H9 (cell line): ENCODE results near the gene MDFIC. TPM values are rescaled to one million over a fixed set of nuclear protein-coding genes. Genes with fewer than 3 reads are reported as not detected.

Experiments
- DNase-seq: peaks from one replicate; pipeline ENCODE4 v3.0.0-alpha.2; 2017
- H2AFZ ChIP-seq: one replicate; pipeline ENCODE4 v1.6.1; 2013; ENCODE audit warnings: mild to moderate bottlenecking, low read length, control low read depth, moderate library complexity
- H2AK5ac ChIP-seq: 2 replicates; pipeline ENCODE4 v1.6.1; 2013; ENCODE audit warnings: low read length, control low read depth, mixed read lengths; ENCODE audit not compliant: insufficient read length
- H2BK120ac ChIP-seq: one replicate; pipeline ENCODE4 v1.6.1; 2013; ENCODE audit warnings: low read depth, mild to moderate bottlenecking, low read length, control low read depth, inconsistent platforms; ENCODE audit not compliant: poor library complexity, severe bottlenecking
- H2BK12ac ChIP-seq: 2 replicates; pipeline ENCODE4 v1.6.1; 2013; ENCODE audit warnings: low read length, control low read depth, mixed read lengths, low read depth; ENCODE audit not compliant: insufficient read length
- H2BK15ac ChIP-seq: 2 replicates; pipeline ENCODE4 v1.6.1; 2013; ENCODE audit warnings: low read depth, low read length, control low read depth
- H2BK20ac ChIP-seq: one replicate; pipeline ENCODE4 v1.6.1; 2013; ENCODE audit warnings: low read depth, mild to moderate bottlenecking, low read length, control low read depth, inconsistent platforms; ENCODE audit not compliant: poor library complexity, severe bottlenecking
- H2BK5ac ChIP-seq: 2 replicates; pipeline ENCODE4 v1.6.1; 2013; ENCODE audit warnings: low read length, control low read depth, mixed read lengths; ENCODE audit not compliant: insufficient read length
- H3K14ac ChIP-seq: 2 replicates; pipeline ENCODE4 v1.6.1; 2013; ENCODE audit warnings: low read length, control low read depth; ENCODE audit not compliant: insufficient read depth
- H3K18ac ChIP-seq: 2 replicates; pipeline ENCODE4 v1.6.1; 2013; ENCODE audit warnings: low read depth, mild to moderate bottlenecking, mixed read lengths, low read length, control low read depth; ENCODE audit not compliant: insufficient read length
- H3K23ac ChIP-seq: 2 replicates; pipeline ENCODE4 v1.6.1; 2013; ENCODE audit warnings: low read length, control low read depth, mixed read lengths, low read depth; ENCODE audit not compliant: insufficient read length
- H3K23me2 ChIP-seq: 2 replicates; pipeline ENCODE4 v1.6.1; 2013; ENCODE audit warnings: low read depth, mild to moderate bottlenecking, mixed read lengths, low read length, control low read depth; ENCODE audit not compliant: insufficient read length, poor library complexity, severe bottlenecking
- H3K27ac ChIP-seq: 2 replicates; pipeline ENCODE4 v1.5.1; 2013; ENCODE audit warnings: low read length, control low read depth, mixed read lengths, low read depth; ENCODE audit not compliant: insufficient read length
- H3K27me3 ChIP-seq: 2 replicates; pipeline ENCODE4 v1.6.1; 2013; ENCODE audit warnings: low read length, control low read depth, inconsistent platforms; ENCODE audit not compliant: insufficient read depth
- H3K4ac ChIP-seq: 2 replicates; pipeline ENCODE4 v1.6.1; 2013; ENCODE audit warnings: low read depth, mild to moderate bottlenecking, control low read depth, inconsistent platforms, low read length, moderate library complexity
- H3K4me1 ChIP-seq: 2 replicates; pipeline ENCODE4 v1.6.1; 2013; ENCODE audit warnings: low read length, control low read depth, inconsistent platforms; ENCODE audit not compliant: insufficient read depth
- H3K4me2 ChIP-seq: 2 replicates; pipeline ENCODE4 v1.6.1; 2013; ENCODE audit warnings: low read length, control low read depth, mixed read lengths; ENCODE audit not compliant: insufficient read length, insufficient read depth
- H3K56ac ChIP-seq: 2 replicates; pipeline ENCODE4 v1.6.1; 2013; ENCODE audit warnings: low read depth, mild to moderate bottlenecking, mixed read lengths, low read length, control low read depth; ENCODE audit not compliant: insufficient read length
- H3K79me1 ChIP-seq: 2 replicates; pipeline ENCODE4 v1.6.1; 2013; ENCODE audit warnings: low read depth, mild to moderate bottlenecking, moderate library complexity, low read length, control low read depth, inconsistent platforms; ENCODE audit not compliant: insufficient read depth, poor library complexity, severe bottlenecking
- H3K79me2 ChIP-seq: 2 replicates; pipeline ENCODE4 v1.6.1; 2013; ENCODE audit warnings: low read length, control low read depth, inconsistent platforms; ENCODE audit not compliant: insufficient read depth
- H3K9ac ChIP-seq: 2 replicates; pipeline ENCODE4 v1.6.1; 2013; ENCODE audit warnings: low read length, control low read depth, mixed read lengths; ENCODE audit not compliant: insufficient read length; ENCODE audit errors: extremely low read depth
- H3K9me3 ChIP-seq: one replicate; pipeline ENCODE4 v1.6.1; 2013; ENCODE audit warnings: low read depth, low read length, inconsistent platforms; ENCODE audit not compliant: control insufficient read depth
- H3T11ph ChIP-seq: one replicate; pipeline ENCODE4 v1.6.1; 2013; ENCODE audit warnings: mild to moderate bottlenecking, low read length, control low read depth, inconsistent platforms
- H4K20me1 ChIP-seq: one replicate; pipeline ENCODE4 v1.6.1; 2013; ENCODE audit not compliant: control insufficient read depth, insufficient read length, insufficient read depth
- H4K5ac ChIP-seq: 2 replicates; pipeline ENCODE4 v1.6.1; 2013; ENCODE audit warnings: low read depth, mild to moderate bottlenecking, mixed read lengths, low read length, control low read depth; ENCODE audit not compliant: insufficient read length
- H4K8ac ChIP-seq: replicated peaks from 2 replicates; pipeline ENCODE4 v1.6.1; 2013; ENCODE audit warnings: low read length, control low read depth, mixed read lengths, low read depth; ENCODE audit not compliant: insufficient read length
- H4K91ac ChIP-seq: 2 replicates; pipeline ENCODE4 v1.6.1; 2013; ENCODE audit warnings: low read depth, mild to moderate bottlenecking, moderate library complexity, mixed read lengths, low read length, control low read depth; ENCODE audit not compliant: insufficient read length
- H3K27ac Mint-ChIP-seq, 3 experiments: 2 replicates in 2 of 3; 3 replicates in 1 of 3; pipeline ENCODE4 v1.8.0; 2020 to 2021; ENCODE audit warnings: mixed read lengths in 3 of 3, mild to moderate bottlenecking in 1 of 3, moderate library complexity in 1 of 3
- H3K27me3 Mint-ChIP-seq: 2 replicates; pipeline ENCODE4 v1.8.0; 2021; ENCODE audit warnings: low read depth, mild to moderate bottlenecking, moderate library complexity, mixed read lengths
- H3K36me3 Mint-ChIP-seq, 3 experiments: 2 replicates in 2 of 3; 3 replicates in 1 of 3; pipeline ENCODE4 v1.8.0; 2020 to 2021; ENCODE audit warnings: low read depth in 3 of 3, mixed read lengths in 3 of 3; ENCODE audit not compliant: insufficient read depth in 1 of 3
- H3K4me1 Mint-ChIP-seq, 2 experiments: 2 replicates each; pipeline ENCODE4 v1.8.0; 2020; ENCODE audit warnings: mixed read lengths in 2 of 2
- H3K4me3 Mint-ChIP-seq, 2 experiments: 2 replicates in 1 of 2; 3 replicates in 1 of 2; pipeline ENCODE4 v1.8.0; 2020 to 2021; ENCODE audit warnings: mild to moderate bottlenecking in 2 of 2, mixed read lengths in 2 of 2, moderate library complexity in 1 of 2
- H3K9me3 Mint-ChIP-seq, 2 experiments: 2 replicates in 1 of 2; 3 replicates in 1 of 2; pipeline ENCODE4 v1.8.0; 2020; ENCODE audit warnings: mild to moderate bottlenecking in 2 of 2, mixed read lengths in 2 of 2, moderate library complexity in 1 of 2
- WGBS: extraction: QIAGEN DNeasy Blood & Tissue Kit; methylation state at CpG from one replicate; pipeline ENCODE4 v1.1.7; 2013; ENCODE audit warnings: missing lambda C conversion rate, low lambda C conversion rate, mixed read lengths; ENCODE audit not compliant: insufficient read length; ENCODE audit errors: extremely low coverage; 5-methylcytosine and 5-hydroxymethylcytosine counted together
- total RNA-seq: library from RNA; stranded (reverse); gene quantifications from 2 replicates; pipeline ENCODE4 v1.2.1, GENCODE V29; 2021
- TF ChIP-seq, protein P1 (sequence below): fragments of 200-600 bp; sonication (generic); conservative IDR thresholded peaks from 3 replicates; pipeline ENCODE4 v1.8.0; 2021; ENCODE audit warnings: antibody characterized with exemption, mild to moderate bottlenecking

Gene MDFIC
- total RNA-seq, 1 experiment from 2014 or later: 2.0 TPM

DNA sequence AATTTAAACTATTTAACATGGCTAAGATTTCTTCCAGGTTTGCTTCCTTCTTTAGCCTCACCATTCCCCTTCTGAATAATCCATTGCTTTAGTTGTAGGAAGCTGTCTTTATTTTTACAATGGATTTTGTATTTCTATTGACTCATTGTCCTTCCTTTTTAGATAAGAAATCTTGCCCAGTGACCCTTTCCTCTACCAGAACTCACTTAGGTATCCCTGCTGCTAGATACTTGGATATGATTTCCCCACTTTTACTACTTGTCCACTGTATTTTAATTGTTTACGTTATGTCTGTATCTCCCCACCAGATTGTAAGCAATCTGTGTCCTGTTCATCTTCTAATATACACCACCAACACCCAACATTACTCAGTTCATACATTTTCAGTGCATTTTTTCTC is 47.7 kb upstream of the MDFIC start:
- no CpG with 5 or more reads among the region's 1 CpG for WGBS

More for the DNA sequence above, 47.7 kb upstream of the MDFIC start:
- no peak overlapping the region for H2AFZ ChIP-seq
- H2BK120ac ChIP-seq: no peak overlapping the region
- Mint-ChIP-seq H3K27ac (no peak overlapping the region), H3K27me3 (no peaks in the 10 kb centered on the region), H3K9me3 (peaks cover 2 to 8% of the 10 kb centered on the region in 2 experiments; a peak in 3 of 5 replicates), H3K4me3 (no peak overlapping the region), H3K4me1 (no peaks in the 10 kb centered on the region), H3K36me3 (peaks cover 0 to 5% (median 0%) of the 10 kb centered on the region in 3 experiments; a peak in 1 of 7 replicates)
- no peak overlapping the region for H3K23ac ChIP-seq
- H3K14ac ChIP-seq: no peak overlapping the region
- no peak overlapping the region for H3K4ac ChIP-seq
- no peaks in the 10 kb centered on the region for H3K9me3 ChIP-seq
- TF ChIP-seq, protein P1, sequence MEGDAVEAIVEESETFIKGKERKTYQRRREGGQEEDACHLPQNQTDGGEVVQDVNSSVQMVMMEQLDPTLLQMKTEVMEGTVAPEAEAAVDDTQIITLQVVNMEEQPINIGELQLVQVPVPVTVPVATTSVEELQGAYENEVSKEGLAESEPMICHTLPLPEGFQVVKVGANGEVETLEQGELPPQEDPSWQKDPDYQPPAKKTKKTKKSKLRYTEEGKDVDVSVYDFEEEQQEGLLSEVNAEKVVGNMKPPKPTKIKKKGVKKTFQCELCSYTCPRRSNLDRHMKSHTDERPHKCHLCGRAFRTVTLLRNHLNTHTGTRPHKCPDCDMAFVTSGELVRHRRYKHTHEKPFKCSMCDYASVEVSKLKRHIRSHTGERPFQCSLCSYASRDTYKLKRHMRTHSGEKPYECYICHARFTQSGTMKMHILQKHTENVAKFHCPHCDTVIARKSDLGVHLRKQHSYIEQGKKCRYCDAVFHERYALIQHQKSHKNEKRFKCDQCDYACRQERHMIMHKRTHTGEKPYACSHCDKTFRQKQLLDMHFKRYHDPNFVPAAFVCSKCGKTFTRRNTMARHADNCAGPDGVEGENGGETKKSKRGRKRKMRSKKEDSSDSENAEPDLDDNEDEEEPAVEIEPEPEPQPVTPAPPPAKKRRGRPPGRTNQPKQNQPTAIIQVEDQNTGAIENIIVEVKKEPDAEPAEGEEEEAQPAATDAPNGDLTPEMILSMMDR: no peak
- H3T11ph ChIP-seq: no peak overlapping the region
- H3K27ac ChIP-seq: no peak overlapping the region
- no peak overlapping the region for H3K18ac ChIP-seq
- no peak overlapping the region for H4K8ac ChIP-seq
- no peaks in the 10 kb centered on the region for H3K79me1 ChIP-seq
- H3K23me2 ChIP-seq: no peaks in the 10 kb centered on the region
- no peaks in the 10 kb centered on the region for H3K79me2 ChIP-seq
- no peak for DNase-seq
- H3K27me3 ChIP-seq: no peaks in the 10 kb centered on the region
- no peak overlapping the region for H3K56ac ChIP-seq
- H3K9ac ChIP-seq: no peak overlapping the region
- no peaks in the 10 kb centered on the region for H4K20me1 ChIP-seq
- no peak overlapping the region for H4K91ac ChIP-seq
- no peak overlapping the region for H3K4me2 ChIP-seq
- H3K4me1 ChIP-seq: no peaks in the 10 kb centered on the region
- no peak overlapping the region for H2BK12ac ChIP-seq
- no peak overlapping the region for H2BK15ac ChIP-seq
- no peak overlapping the region for H4K5ac ChIP-seq
- no peak overlapping the region for H2BK5ac ChIP-seq
- no peak overlapping the region for H2AK5ac ChIP-seq
- H2BK20ac ChIP-seq: no peak overlapping the region
